Upper lobe of left lung (tissue), 4 donors: ENCODE measurements around the gene NKAIN2.

ENCODE experiments used
- CTCF ChIP-seq, 6 experiments: fragments of 450-650 bp in 4 of 6; fragments of 200-600 bp in 2 of 6; sonication (generic) in 2 of 6; IDR thresholded peaks; one replicate each; pipeline ENCODE4 v1.5.1; 2016 to 2019; ENCODE audit warnings: antibody characterized with exemption in 6 of 6
- POLR2A ChIP-seq, 4 donors: fragments of 450-650 bp; IDR thresholded peaks; one replicate each; pipeline ENCODE4 v1.5.1; 2016 to 2017; ENCODE audit warnings: antibody characterized with exemption in 4 of 4, mild to moderate bottlenecking in 2 of 4
- POLR2AphosphoS5 ChIP-seq, 2 donors: sonication (generic); formaldehyde crosslinking; IDR thresholded peaks; one replicate each; pipeline ENCODE4 v1.5.1; 2017; ENCODE audit warnings: antibody characterized with exemption in 2 of 2

- no peak for TF ChIP-seq CTCF (IDR thresholded peaks at IDR 0.05)
- no peak for TF ChIP-seq POLR2A (IDR thresholded peaks at IDR 0.05)
- no peak for TF ChIP-seq POLR2AphosphoS5 (IDR thresholded peaks at IDR 0.05)
Observed at GRCh38 chr6:124433387-124434160, 629.9 kb downstream of the NKAIN2 start.
